Muscle layer of colon (tissue), 2 donors: ENCODE results near the gene SLC48A1.

Experiments used
- H3K27ac ChIP-seq: one replicate; pipeline ENCODE4 v1.7.0; 2013; ENCODE audit warnings: low read depth, mild to moderate bottlenecking, low read length, moderate library complexity
- H3K27me3 ChIP-seq, 2 donors: one replicate each; pipeline ENCODE4 v1.7.0; 2013; ENCODE audit warnings: low read length in 2 of 2, mild to moderate bottlenecking in 2 of 2; ENCODE audit not compliant: insufficient read depth in 2 of 2, control insufficient read depth in 1 of 2
- H3K36me3 ChIP-seq: one replicate; pipeline ENCODE4 v1.7.0; 2013; ENCODE audit warnings: mild to moderate bottlenecking, low read length; ENCODE audit not compliant: insufficient read depth
- H3K4me1 ChIP-seq: one replicate; pipeline ENCODE4 v1.7.0; 2013; ENCODE audit warnings: mild to moderate bottlenecking, low read length; ENCODE audit not compliant: insufficient read depth
- H3K4me3 ChIP-seq, 2 donors: one replicate each; pipeline ENCODE4 v1.7.0; 2013; ENCODE audit warnings: low read length in 2 of 2, low read depth in 1 of 2, mild to moderate bottlenecking in 1 of 2, moderate library complexity in 1 of 2
- H3K9ac ChIP-seq: one replicate; pipeline ENCODE4 v1.7.0; 2013; ENCODE audit warnings: low read length
- H3K9me3 ChIP-seq: one replicate; pipeline ENCODE4 v1.7.0; 2013; ENCODE audit warnings: mild to moderate bottlenecking, low read length
- donor health status: abdominal sarcoma.
- donor health status: Adenocarcinoma of cecum.

SLC48A1 gene

GRCh38 chr12:47745485-47746041 lies 27.5 kb upstream of the SLC48A1 start:
- Histone ChIP-seq H3K4me3 (no peak overlapping the region), H3K9me3 (no peaks in the 10 kb centered on the region), H3K9ac (no peak overlapping the region), H3K27ac (no peak overlapping the region), H3K4me1 (no peaks in the 10 kb centered on the region), H3K36me3 (no peaks in the 10 kb centered on the region), H3K27me3 (no peaks in the 10 kb centered on the region)

DNA sequence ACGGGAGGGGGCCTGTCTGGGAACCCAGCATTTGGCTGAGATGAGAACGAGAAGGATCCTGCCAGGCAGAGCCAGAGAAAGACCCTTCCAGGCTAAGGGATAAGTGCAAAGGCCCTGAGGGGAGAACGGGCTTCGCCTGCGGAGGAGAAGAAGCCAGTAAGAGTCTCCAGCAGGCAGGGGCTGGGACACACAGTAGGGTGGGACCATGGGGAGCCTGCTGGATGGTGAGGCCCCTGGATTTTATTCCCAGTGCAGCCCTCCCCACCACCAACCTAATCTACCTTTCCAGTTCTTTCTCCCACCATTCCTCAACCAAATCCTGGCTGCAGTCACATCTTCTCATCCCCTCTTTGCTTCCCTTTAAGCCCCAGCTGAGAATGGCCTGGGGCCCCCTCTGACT lies 27.0 kb upstream of the SLC48A1 start:
- Histone ChIP-seq H3K4me1 (no peaks in the 10 kb centered on the region), H3K9ac (no peak overlapping the region), H3K9me3 (no peaks in the 10 kb centered on the region), H3K36me3 (no peaks in the 10 kb centered on the region), H3K27me3 (no peaks in the 10 kb centered on the region), H3K27ac (no peak overlapping the region), H3K4me3 (no peak overlapping the region)

- no peak overlapping the region for H3K27ac ChIP-seq
- no peak overlapping the region for H3K4me3 ChIP-seq
- H3K9ac ChIP-seq = no peak overlapping the region
- no peaks in the 10 kb centered on the region for H3K9me3 ChIP-seq
- H3K27me3 ChIP-seq = no peaks in the 10 kb centered on the region
- H3K36me3 ChIP-seq = no peaks in the 10 kb centered on the region
- no peaks in the 10 kb centered on the region for H3K4me1 ChIP-seq
Measured at GRCh38 chr12:47746523-47746922, 26.5 kb upstream of the SLC48A1 start.

DNA sequence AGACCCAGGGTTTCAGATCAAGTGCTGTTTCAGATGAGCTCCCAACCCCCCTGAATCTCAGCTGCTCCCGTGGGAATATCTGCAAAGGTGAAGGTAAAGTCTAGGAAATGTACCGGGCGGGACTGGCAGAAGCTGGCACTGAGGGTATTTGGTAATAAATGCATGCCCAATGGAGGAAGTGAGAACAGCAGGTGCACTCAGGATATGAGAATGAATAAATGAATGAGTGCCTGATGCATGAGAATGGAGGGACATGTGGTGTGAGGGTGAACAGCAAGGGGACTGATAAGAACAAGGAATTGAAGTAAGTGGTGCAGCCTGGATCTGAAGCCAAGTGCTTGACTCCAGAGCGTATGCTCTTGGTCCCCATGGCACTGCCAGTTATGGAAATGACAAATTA lies 25.9 kb upstream of the SLC48A1 start:
- Histone ChIP-seq H3K4me3 (no peak overlapping the region), H3K9me3 (no peaks in the 10 kb centered on the region), H3K9ac (no peak overlapping the region), H3K4me1 (no peaks in the 10 kb centered on the region), H3K36me3 (no peaks in the 10 kb centered on the region), H3K27me3 (no peaks in the 10 kb centered on the region), H3K27ac (no peak overlapping the region)

GRCh38 chr12:47747596-47748506 lies 25.2 kb upstream of the SLC48A1 start:
- Histone ChIP-seq H3K4me1 (no peaks in the 10 kb centered on the region), H3K27me3 (no peaks in the 10 kb centered on the region), H3K4me3 (no peak overlapping the region), H3K9me3 (no peaks in the 10 kb centered on the region), H3K36me3 (no peaks in the 10 kb centered on the region), H3K27ac (no peak overlapping the region), H3K9ac (no peak overlapping the region)

DNA sequence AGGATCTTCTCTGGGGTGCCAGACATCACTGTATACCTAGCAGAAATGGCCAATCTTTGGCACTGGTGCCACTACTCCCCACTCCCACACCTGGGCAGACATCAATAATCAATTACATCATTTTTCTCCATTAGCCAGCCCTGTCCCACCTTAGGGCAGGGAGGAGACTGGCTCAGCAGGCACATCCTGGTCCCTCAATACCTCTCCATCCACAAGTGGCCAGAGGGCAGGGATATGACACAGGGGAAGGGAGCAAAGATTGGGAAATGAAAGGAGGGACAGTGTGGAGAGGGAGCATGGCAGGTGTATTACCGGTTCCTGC lies 24.6 kb upstream of the SLC48A1 start:
- no peak overlapping the region for H3K9ac ChIP-seq
- no peaks in the 10 kb centered on the region for H3K27me3 ChIP-seq
- H3K4me3 ChIP-seq = no peak overlapping the region
- H3K9me3 ChIP-seq = no peaks in the 10 kb centered on the region
- no peaks in the 10 kb centered on the region for H3K36me3 ChIP-seq
- peaks cover 5% of the 10 kb centered on the region for H3K4me1 ChIP-seq
- no peak overlapping the region for H3K27ac ChIP-seq

GRCh38 chr12:47748899-47749298 lies 24.1 kb upstream of the SLC48A1 start:
- H3K4me3 ChIP-seq = no peak overlapping the region
- no peaks in the 10 kb centered on the region for H3K27me3 ChIP-seq
- no peak overlapping the region for H3K27ac ChIP-seq
- H3K4me1 ChIP-seq = peaks cover 9% of the 10 kb centered on the region
- H3K9ac ChIP-seq = no peak overlapping the region
- H3K9me3 ChIP-seq = no peaks in the 10 kb centered on the region
- H3K36me3 ChIP-seq = no peaks in the 10 kb centered on the region

DNA sequence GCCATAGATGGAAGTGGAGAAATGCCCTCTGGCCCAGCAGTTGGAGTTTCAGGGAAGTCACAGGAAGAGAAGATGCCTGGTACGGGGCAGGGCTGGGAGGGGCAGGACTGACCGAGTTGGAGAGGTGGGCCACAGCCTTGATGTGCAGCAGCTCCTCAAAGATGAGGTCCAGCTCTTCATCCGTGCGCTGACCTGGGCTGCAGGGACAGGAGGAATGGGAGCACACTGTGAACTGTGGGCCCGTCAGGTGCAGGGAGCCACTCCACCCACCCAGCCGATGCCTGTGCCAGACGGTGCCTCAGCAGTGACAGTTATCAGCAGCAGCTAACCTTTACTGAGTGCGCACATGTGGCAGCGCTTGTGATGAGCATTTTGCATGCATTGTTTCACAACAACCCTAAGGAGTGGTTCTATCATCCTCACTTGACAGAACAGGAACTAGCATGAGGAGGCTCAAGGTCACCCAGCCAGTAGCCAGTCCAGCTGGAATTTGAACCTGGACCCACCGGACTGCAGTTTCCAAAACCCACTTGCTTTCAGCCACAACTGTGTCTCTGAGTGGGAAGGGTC lies 22.7 kb upstream of the SLC48A1 start:
- Histone ChIP-seq H3K27ac (no peak overlapping the region), H3K4me1 (peaks cover 23% of the 10 kb centered on the region), H3K4me3 (no peak overlapping the region), H3K27me3 (no peaks in the 10 kb centered on the region), H3K9ac (no peak overlapping the region), H3K36me3 (no peaks in the 10 kb centered on the region), H3K9me3 (no peaks in the 10 kb centered on the region)

GRCh38 chr12:47750916-47751470 lies 22.0 kb upstream of the SLC48A1 start:
- no peak overlapping the region for H3K27ac ChIP-seq
- H3K36me3 ChIP-seq = no peaks in the 10 kb centered on the region
- no peak overlapping the region for H3K9ac ChIP-seq
- no peak overlapping the region for H3K4me3 ChIP-seq
- H3K9me3 ChIP-seq = no peaks in the 10 kb centered on the region
- no peaks in the 10 kb centered on the region for H3K27me3 ChIP-seq
- H3K4me1 ChIP-seq = peaks cover 23% of the 10 kb centered on the region

- Histone ChIP-seq H3K27ac (no peak overlapping the region), H3K4me3 (no peak overlapping the region), H3K27me3 (no peaks in the 10 kb centered on the region), H3K9ac (no peak overlapping the region), H3K9me3 (no peaks in the 10 kb centered on the region), H3K4me1 (peaks cover 23% of the 10 kb centered on the region), H3K36me3 (no peaks in the 10 kb centered on the region)
Measured at GRCh38 chr12:47751561-47751960, 21.5 kb upstream of the SLC48A1 start.

- Histone ChIP-seq H3K4me1 (peaks cover 24% of the 10 kb centered on the region), H3K9ac (no peak overlapping the region), H3K36me3 (no peaks in the 10 kb centered on the region), H3K4me3 (no peak overlapping the region), H3K9me3 (no peaks in the 10 kb centered on the region), H3K27me3 (no peaks in the 10 kb centered on the region), H3K27ac (no peak overlapping the region)
Measured at GRCh38 chr12:47752121-47752520, 20.9 kb upstream of the SLC48A1 start.
